KMS-11 (cell line): ENCODE results near the gene IL1RAPL1.

Experiments
- H2AFZ ChIP-seq: fragments of 200-600 bp; sonication (generic); 2 replicates; pipeline ENCODE4 v1.6.1; 2016; ENCODE audit warnings: antibody characterized with exemption, mixed run types, low read depth
- H3K27ac ChIP-seq: fragments of 200-600 bp; sonication (generic); 2 replicates; pipeline ENCODE4 v1.6.1; 2016; ENCODE audit warnings: mild to moderate bottlenecking, mixed run types
- H3K27me3 ChIP-seq: fragments of 200-600 bp; sonication (generic); 2 replicates; pipeline ENCODE4 v1.6.1; 2017; ENCODE audit warnings: mild to moderate bottlenecking, low read depth, mixed run types, moderate library complexity; ENCODE audit not compliant: insufficient read depth
- H3K36me3 ChIP-seq: fragments of 200-600 bp; sonication (generic); 2 replicates; pipeline ENCODE4 v1.6.1; 2017; ENCODE audit warnings: mild to moderate bottlenecking, mixed run types; ENCODE audit not compliant: insufficient read depth
- H3K4me1 ChIP-seq: fragments of 200-600 bp; sonication (generic); 2 replicates; pipeline ENCODE4 v1.6.1; 2016; ENCODE audit warnings: mild to moderate bottlenecking, low read depth, mixed run types; ENCODE audit not compliant: poor library complexity, severe bottlenecking
- H3K4me2 ChIP-seq: fragments of 200-600 bp; sonication (generic); 2 replicates; pipeline ENCODE4 v1.7.0; 2016; ENCODE audit warnings: mild to moderate bottlenecking, mixed run types
- H3K4me3 ChIP-seq: fragments of 200-600 bp; sonication (generic); IDR thresholded peaks from 2 replicates; pipeline ENCODE4 v1.6.1; 2017; ENCODE audit warnings: low read depth, low read length, mixed read lengths; ENCODE audit not compliant: insufficient read depth
- H3K79me2 ChIP-seq: fragments of 200-600 bp; sonication (generic); 2 replicates; pipeline ENCODE4 v1.6.1; 2016; ENCODE audit warnings: low read depth, mixed run types; ENCODE audit not compliant: insufficient read depth
- H3K9ac ChIP-seq: fragments of 200-600 bp; sonication (generic); 2 replicates; pipeline ENCODE4 v1.6.1; 2016; ENCODE audit warnings: mild to moderate bottlenecking, mixed run types
- H4K20me1 ChIP-seq: fragments of 200-600 bp; sonication (generic); 2 replicates; pipeline ENCODE4 v1.6.1; 2016; ENCODE audit warnings: mild to moderate bottlenecking, mixed run types; ENCODE audit not compliant: insufficient read depth
- TF ChIP-seq, protein P1 (sequence below): fragments of 200-600 bp; sonication (generic); conservative IDR thresholded peaks from 2 replicates; pipeline ENCODE4 v1.6.1; 2017; ENCODE audit warnings: low read depth, mild to moderate bottlenecking, antibody characterized with exemption, low read length, moderate library complexity, mixed read lengths

The IL1RAPL1 gene

DNA sequence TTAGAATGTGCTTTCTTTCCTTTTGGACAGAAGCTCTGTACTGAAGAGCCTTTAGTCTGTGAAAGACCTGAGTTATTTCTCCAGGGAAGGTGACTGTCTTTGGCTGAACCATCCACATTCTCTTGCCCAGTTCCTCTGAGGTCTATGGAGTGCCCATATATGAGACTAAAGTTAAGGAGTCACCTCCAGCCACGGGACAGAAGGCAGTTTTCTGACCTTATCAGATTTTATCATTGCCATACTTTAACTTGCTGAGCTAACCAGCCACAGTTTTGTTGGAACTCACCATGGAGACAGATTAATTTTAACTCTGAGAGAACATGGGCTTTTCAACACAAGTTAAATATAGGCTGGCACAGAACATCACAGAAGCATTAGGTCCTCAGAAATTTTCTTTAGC, 26.3 kb downstream of the IL1RAPL1 start:
- no peaks in the 10 kb centered on the region for H4K20me1 ChIP-seq

DNA sequence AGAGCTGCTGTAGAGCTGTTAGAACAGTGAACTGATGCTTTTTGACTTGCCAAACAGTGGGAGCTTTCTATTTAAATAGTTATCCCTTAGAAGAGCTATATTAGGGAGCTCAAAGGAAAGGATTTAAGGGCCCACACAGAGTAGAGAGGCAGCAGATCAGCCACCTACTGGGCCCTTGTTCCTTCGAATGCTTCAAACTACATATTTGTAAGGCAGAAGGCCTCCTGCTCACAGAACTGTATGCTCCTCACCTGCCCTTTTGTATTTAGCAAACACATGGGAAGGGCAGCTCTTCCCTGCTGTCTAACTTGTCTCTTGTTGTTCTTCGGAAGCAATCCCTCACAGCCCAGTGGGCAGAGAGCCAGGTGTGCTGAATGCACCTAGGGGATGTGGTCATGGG, 38.0 kb downstream of the IL1RAPL1 start:
- H3K27ac ChIP-seq, result no peak overlapping the region
- no peak overlapping the region for H3K4me3 ChIP-seq
- H3K9ac ChIP-seq, result no peak overlapping the region
- H3K79me2 ChIP-seq, result no peaks in the 10 kb centered on the region
- no peaks in the 10 kb centered on the region for H4K20me1 ChIP-seq
- H3K27me3 ChIP-seq, result no peaks in the 10 kb centered on the region
- TF ChIP-seq, protein P1, sequence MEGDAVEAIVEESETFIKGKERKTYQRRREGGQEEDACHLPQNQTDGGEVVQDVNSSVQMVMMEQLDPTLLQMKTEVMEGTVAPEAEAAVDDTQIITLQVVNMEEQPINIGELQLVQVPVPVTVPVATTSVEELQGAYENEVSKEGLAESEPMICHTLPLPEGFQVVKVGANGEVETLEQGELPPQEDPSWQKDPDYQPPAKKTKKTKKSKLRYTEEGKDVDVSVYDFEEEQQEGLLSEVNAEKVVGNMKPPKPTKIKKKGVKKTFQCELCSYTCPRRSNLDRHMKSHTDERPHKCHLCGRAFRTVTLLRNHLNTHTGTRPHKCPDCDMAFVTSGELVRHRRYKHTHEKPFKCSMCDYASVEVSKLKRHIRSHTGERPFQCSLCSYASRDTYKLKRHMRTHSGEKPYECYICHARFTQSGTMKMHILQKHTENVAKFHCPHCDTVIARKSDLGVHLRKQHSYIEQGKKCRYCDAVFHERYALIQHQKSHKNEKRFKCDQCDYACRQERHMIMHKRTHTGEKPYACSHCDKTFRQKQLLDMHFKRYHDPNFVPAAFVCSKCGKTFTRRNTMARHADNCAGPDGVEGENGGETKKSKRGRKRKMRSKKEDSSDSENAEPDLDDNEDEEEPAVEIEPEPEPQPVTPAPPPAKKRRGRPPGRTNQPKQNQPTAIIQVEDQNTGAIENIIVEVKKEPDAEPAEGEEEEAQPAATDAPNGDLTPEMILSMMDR, result no peak
- H2AFZ ChIP-seq, result no peak overlapping the region
- no peaks in the 10 kb centered on the region for H3K4me1 ChIP-seq
- H3K36me3 ChIP-seq, result no peaks in the 10 kb centered on the region
- no peak overlapping the region for H3K4me2 ChIP-seq

More for the DNA sequence above, 26.3 kb downstream of the IL1RAPL1 start:
- TF ChIP-seq, protein P1, result no peak
- Histone ChIP-seq H3K36me3 (no peaks in the 10 kb centered on the region), H3K4me1 (no peaks in the 10 kb centered on the region), H3K27me3 (no peaks in the 10 kb centered on the region), H2AFZ (no peak overlapping the region), H3K4me2 (no peak overlapping the region), H3K4me3 (no peak overlapping the region), H3K9ac (no peak overlapping the region), H3K79me2 (no peaks in the 10 kb centered on the region), H3K27ac (no peak overlapping the region)

DNA sequence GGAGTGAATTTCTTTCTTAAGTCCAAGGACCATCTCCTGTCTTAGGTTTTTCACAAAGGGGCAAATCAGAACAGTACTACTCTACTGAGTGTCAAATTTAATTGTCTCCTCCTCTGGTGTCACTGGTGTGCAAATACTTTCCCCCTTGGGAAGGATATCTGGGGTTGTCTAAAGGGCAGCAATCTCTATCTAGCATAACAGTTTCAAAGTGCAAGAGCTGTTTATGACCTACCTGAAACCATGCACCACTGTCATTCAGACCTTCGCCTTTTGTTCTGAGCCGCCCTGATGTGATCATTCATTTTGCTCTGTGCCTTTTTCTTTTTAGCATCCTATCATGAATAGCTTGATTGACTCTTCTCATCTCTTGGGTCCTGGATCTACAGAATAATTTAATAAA, 39.3 kb downstream of the IL1RAPL1 start:
- H2AFZ ChIP-seq, result no peak overlapping the region
- no peak overlapping the region for H3K27ac ChIP-seq
- no peak overlapping the region for H3K4me2 ChIP-seq
- TF ChIP-seq, protein P1, result no peak
- no peak overlapping the region for H3K9ac ChIP-seq
- H3K27me3 ChIP-seq, result no peaks in the 10 kb centered on the region
- H4K20me1 ChIP-seq, result no peaks in the 10 kb centered on the region
- no peaks in the 10 kb centered on the region for H3K79me2 ChIP-seq
- H3K4me3 ChIP-seq, result no peak overlapping the region
- H3K36me3 ChIP-seq, result no peaks in the 10 kb centered on the region
- H3K4me1 ChIP-seq, result no peaks in the 10 kb centered on the region

DNA sequence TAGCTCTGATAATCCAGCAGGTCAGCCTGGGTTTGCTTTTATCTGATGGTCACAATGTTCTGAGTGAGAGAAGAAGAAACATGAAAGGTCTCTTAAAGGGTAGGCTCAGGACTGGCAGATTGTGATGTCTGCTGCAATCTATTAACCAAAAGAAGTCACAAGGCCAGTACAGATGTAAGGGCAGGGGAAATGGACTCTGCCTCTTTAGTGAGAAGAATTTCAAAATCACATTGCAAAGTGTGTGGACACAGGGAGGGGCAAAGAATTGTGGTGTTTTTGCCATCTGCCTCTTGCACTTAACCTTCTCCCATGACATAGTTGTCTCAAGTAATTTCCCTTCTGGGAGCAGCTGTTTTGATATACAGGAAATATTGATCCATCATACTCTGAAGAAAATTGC, 40.9 kb downstream of the IL1RAPL1 start:
- H3K4me1 ChIP-seq, result no peaks in the 10 kb centered on the region
- TF ChIP-seq, protein P1, result no peak
- no peak overlapping the region for H3K9ac ChIP-seq
- H2AFZ ChIP-seq, result no peak overlapping the region
- H4K20me1 ChIP-seq, result no peaks in the 10 kb centered on the region
- H3K4me2 ChIP-seq, result no peak overlapping the region
- H3K4me3 ChIP-seq, result no peak overlapping the region
- H3K79me2 ChIP-seq, result no peaks in the 10 kb centered on the region
- H3K36me3 ChIP-seq, result no peaks in the 10 kb centered on the region
- no peaks in the 10 kb centered on the region for H3K27me3 ChIP-seq
- H3K27ac ChIP-seq, result no peak overlapping the region
